ENCODE results near the gene CAPN8.

The CAPN8 gene

DNA sequence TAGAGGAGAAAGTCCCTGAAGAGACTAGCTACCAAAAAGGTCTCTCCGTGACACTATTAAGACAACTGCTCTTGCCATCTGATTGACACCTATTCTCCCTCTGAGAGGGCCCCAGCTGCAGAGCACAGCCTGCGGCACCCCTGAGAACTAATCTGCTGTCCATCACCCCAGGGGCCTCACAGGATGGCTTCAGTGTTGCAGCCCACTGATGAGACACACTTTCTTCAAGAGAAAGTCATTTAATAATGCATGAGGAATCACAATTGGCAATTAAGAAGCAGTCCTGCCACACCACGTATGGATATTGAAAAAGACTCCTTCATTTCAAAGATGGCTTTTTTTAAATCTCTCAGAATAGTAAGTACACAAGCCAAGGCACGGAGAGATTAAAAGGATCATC, 48.9 kb downstream of the CAPN8 start:
- FAIRE-seq, result no peak

- FAIRE-seq, result no peak
These were observed 53.6 kb downstream of the CAPN8 start for GRCh38 chr1:223611936-223612335.

- no peak for FAIRE-seq
These were observed 55.5 kb downstream of the CAPN8 start for GRCh38 chr1:223609977-223610376.

- FAIRE-seq, result no peak
These were observed 56.4 kb downstream of the CAPN8 start for GRCh38 chr1:223609066-223609465.

DNA sequence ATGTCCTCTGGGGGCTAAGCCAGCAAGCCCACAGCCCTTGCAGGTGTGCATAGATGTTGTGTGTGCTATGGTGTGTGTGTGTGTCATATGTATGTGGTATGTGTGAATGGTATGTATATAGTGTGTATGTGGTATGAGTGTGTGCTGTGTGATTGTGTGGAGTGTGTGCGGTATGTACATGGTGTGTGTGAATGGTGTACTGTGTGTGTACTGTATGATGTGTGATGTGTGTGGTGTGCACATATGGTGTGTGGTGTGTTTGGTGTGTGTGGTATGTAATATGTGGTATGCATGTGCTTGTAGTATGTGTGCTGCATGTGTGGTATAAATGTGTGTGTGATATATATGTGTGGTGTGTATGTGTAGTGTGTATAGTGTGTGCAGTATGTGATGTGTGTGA, 107.0 kb downstream of the CAPN8 start:
- FAIRE-seq, result no peak

- no peak for FAIRE-seq
These were observed 108.4 kb downstream of the CAPN8 start for GRCh38 chr1:223557130-223557475.

DNA sequence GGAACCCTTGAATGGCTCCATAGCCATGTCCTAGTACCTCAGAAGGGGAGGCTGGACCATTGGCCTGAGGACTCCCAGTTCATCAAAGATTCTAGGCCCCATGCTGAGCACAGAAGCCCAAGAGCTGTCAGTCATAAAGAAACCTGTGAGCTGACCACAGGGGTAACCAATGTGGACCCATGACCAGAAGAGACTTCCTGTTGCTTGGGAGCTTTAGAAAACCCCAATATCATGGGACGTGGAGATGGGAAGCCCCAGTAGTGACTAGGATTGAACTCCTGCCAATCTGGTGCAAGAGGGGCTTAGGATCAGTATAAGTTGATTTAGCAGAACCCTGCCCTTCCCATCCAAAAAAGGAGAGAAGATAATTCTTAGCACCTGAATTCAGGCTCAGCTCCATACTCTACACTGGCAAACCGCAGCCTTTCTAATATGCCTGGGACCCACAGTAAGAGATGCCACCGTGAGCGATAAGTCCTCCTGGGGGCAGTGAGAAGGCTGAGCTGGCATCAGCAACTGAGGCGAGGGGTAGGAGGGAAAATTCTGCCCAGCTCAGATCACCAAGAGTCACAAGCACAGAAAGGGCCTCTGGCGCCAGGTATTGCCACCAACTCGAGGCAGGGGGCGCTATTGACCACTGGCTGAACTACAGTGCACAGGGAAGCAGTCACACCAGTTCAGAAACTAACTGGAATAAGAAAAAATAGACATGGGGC, 108.9 kb downstream of the CAPN8 start:
- FAIRE-seq, result no peak

- FAIRE-seq, result no peak
These were observed 111.5 kb downstream of the CAPN8 start for GRCh38 chr1:223553957-223554356.

DNA sequence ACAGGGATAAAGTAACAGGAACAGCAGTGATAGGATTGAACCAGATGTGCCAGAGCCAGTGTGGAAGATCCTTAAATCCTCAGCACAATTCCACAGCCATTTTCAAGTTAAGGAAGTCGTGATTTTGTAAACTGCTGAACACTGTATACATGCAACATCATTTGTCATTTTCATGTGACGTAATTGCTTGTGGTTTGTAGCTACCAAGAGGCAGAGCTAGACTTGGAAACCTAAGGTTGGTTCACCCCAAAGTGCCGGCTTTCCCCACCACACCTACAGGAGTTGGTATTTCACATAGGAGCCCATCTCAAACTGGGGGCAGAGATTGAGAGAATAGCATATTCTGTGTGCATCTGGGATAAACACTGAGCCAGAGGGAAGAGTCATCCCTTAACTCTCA, 113.9 kb downstream of the CAPN8 start:
- no peak for FAIRE-seq

- no peak for FAIRE-seq
These were observed 115.8 kb downstream of the CAPN8 start for GRCh38 chr1:223549740-223550139.

GRCh38 chr1:223547316-223548114, 118.0 kb downstream of the CAPN8 start:
- no peak for FAIRE-seq

GRCh38 chr1:223545343-223545742, 120.2 kb downstream of the CAPN8 start:
- FAIRE-seq, result no peak

- no peak for FAIRE-seq
These were observed 121.9 kb downstream of the CAPN8 start for GRCh38 chr1:223543560-223543959.

DNA sequence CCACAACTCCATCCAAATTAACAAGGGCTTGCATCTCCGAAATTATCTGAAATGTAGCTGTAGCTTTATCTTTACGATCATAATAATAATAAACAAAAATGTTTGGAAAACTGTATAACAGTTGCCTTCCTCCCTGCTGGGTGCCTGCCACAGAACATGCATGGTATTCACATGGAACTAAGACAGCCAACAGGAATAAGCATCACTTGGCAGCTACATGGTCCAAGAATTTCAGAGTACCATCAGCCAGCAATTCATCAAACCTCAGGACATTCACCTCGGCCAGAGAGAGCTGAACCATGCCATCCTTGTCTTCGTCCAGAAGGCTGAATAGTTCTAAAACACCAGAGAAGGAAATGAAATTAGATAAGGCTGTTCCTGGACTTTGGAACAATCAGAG, 122.7 kb downstream of the CAPN8 start:
- FAIRE-seq, result no peak

- no peak for FAIRE-seq
These were observed 124.9 kb downstream of the CAPN8 start for GRCh38 chr1:223540485-223541106.

DNA sequence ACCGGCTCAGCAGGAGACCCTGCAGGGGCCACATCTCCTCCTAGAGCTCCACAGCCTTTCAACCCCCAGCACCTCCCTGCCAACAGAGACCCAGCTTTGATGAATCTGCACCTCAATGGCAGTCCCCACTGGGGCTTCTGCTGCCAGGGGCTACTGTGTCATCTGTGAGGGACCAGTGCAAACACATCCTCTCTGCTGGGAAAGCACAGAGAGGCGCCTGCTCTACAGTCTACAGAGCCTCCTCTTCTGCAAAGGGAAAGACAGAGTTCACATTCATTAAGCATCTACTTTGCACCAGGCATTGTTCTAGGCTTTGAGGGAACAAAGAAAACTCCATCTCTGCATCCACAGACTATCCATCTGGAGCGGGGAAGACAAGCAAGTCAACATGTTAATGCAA, 125.8 kb downstream of the CAPN8 start:
- no peak for FAIRE-seq

DNA sequence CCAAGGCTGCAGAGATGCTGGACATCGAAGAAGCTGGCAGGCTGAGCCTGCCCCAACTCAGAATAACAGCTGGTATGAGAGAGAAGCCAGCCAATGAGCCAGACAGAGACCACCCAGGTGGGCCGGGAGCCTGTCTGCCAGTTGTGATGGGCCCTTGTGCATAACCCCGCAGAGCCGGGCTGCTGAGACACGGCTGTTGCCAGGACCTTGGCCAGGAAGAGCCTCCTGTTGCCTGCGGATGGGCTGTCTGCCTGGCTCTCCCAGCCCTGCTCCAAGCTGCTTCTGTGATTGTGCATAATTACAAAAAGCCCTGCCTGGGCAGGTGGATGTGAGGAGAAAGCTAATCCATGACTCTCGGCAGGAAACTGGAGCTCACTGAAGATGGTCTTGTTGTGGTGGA, 126.5 kb downstream of the CAPN8 start:
- FAIRE-seq, result no peak

GRCh38 chr1:223535319-223535718, 130.2 kb downstream of the CAPN8 start:
- FAIRE-seq, result no peak

- FAIRE-seq, result no peak
These were observed 130.8 kb downstream of the CAPN8 start for GRCh38 chr1:223534677-223535076.

GRCh38 chr1:223533708-223534107, 131.8 kb downstream of the CAPN8 start:
- FAIRE-seq, result no peak

GRCh38 chr1:223531742-223532341, 133.7 kb downstream of the CAPN8 start:
- FAIRE-seq, result no peak

DNA sequence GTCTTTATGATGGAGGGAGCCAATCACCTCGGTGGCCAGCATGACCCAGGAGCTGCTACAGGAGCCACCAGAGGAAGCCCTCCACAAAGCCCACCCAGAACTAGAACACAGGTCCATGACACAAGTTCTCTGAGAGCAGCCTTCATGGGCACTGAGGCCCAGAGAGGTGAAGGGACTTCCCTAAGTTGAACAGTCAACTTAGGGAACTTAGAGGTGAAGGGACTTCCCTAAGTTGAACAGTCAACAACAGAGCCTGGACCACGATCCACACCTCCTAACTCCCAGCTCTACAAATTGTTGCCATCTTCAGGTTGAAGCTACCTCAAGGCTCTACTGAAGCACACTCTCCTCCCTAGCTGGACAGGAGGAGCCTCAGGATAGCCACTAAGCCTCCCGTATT, 139.5 kb downstream of the CAPN8 start:
- no peak for FAIRE-seq

GRCh38 chr1:223525546-223525945, 140.0 kb downstream of the CAPN8 start:
- no peak for FAIRE-seq

Data from G401.6 (cell line).